ENCODE data around the gene SMTNL1. TPM values are rescaled to one million over a fixed set of nuclear protein-coding genes. Genes with fewer than 3 reads are reported as not detected.

SMTNL1 gene
- total RNA-seq, 1 donor from 2014 or later: not detected

- no peak for DNase-seq
These were observed 60.8 kb downstream of the SMTNL1 start for GRCh38 chr11:57597916-57598830.

- no peak for DNase-seq
These were observed 61.4 kb downstream of the SMTNL1 start for GRCh38 chr11:57598831-57599155.

DNA sequence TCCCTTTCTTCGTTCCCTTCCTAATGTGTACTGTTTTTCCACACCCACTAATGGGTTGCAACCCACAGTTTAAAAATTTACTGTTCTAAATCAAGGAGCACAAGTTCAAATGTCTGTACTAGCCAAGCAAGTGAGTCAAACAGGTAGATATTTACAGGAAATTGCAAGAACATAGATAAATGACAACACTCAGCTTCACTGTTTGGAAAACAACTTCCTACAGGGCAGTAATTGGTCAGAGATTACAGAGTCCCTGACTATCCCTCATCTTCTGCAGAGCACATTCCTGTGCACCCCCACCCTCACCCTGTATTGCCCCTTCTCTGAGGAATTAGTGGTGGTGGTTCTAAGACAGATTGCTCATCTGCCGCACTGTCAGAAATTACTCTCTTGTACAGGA lies 62.0 kb downstream of the SMTNL1 start:
- DNase-seq: no peak

Other genes starting within 250 kb of the SMTNL1 start
- 74.3 and 79.6 TPM in 2 replicates for gene TNKS1BP1, start 212.6 kb upstream of the SMTNL1 start, total RNA-seq
- gene SSRP1, start 201.7 kb upstream of the SMTNL1 start, total RNA-seq: 58.9 and 160 TPM in 2 replicates
- not detected in 2 replicates for gene P2RX3, start 199.2 kb upstream of the SMTNL1 start, total RNA-seq
- not detected in 2 replicates for gene PRG3, start 156.4 kb upstream of the SMTNL1 start, total RNA-seq
- 0.19 TPM in 1 of 2 replicates, not detected in the other for gene PRG2, start 146.9 kb upstream of the SMTNL1 start, total RNA-seq
- gene SLC43A3, start 110.5 kb upstream of the SMTNL1 start, total RNA-seq: 57.7 and 101 TPM in 2 replicates
- 0.14 and 0.51 TPM in 2 replicates for gene RTN4RL2, start 77.1 kb upstream of the SMTNL1 start, total RNA-seq
- 16.7 and 18.4 TPM in 2 replicates for gene SLC43A1, start 21.9 kb upstream of the SMTNL1 start, total RNA-seq
- 28.1 and 39.8 TPM in 2 replicates for gene TIMM10, start 6.8 kb upstream of the SMTNL1 start, total RNA-seq
- gene UBE2L6, start 30.1 kb downstream of the SMTNL1 start, total RNA-seq: 37.4 and 41.5 TPM in 2 replicates
- gene SERPING1, start 60.1 kb downstream of the SMTNL1 start, total RNA-seq: 0.19 and 0.85 TPM in 2 replicates
- 0.05 TPM in 1 of 2 replicates, not detected in the other for gene YPEL4, start 112.3 kb downstream of the SMTNL1 start, total RNA-seq
- 24.6 and 26.5 TPM in 2 replicates for gene CLP1, start 120.2 kb downstream of the SMTNL1 start, total RNA-seq
- 34.0 and 55.9 TPM in 2 replicates for gene ZDHHC5, start 130.5 kb downstream of the SMTNL1 start, total RNA-seq
- gene MED19, start 174.6 kb downstream of the SMTNL1 start, total RNA-seq: 13.1 and 17.6 TPM in 2 replicates
- 44.8 and 71.9 TPM in 2 replicates for gene TMX2, start 175.0 kb downstream of the SMTNL1 start, total RNA-seq
- gene SELENOH, start 203.9 kb downstream of the SMTNL1 start, total RNA-seq: 73.2 and 139 TPM in 2 replicates
- gene BTBD18, start 214.2 kb downstream of the SMTNL1 start, total RNA-seq: not detected in 2 replicates
- gene CTNND1, start 224.2 kb downstream of the SMTNL1 start, total RNA-seq: 298 and 352 TPM in 2 replicates